GM10266 (cell line): ENCODE data around the gene MMP3.

Experiments used
- DNase-seq: peaks from one replicate; pipeline ENCODE4 v3.0.0; 2012; ENCODE audit errors: extremely low spot score
- CTCF ChIP-seq: IDR thresholded peaks from 2 replicates; pipeline ENCODE4 v1.5.1; 2012; ENCODE audit warnings: mild to moderate bottlenecking, low read depth; ENCODE audit not compliant: control insufficient read depth, insufficient read depth; ENCODE audit errors: missing control alignments

The MMP3 gene

DNA sequence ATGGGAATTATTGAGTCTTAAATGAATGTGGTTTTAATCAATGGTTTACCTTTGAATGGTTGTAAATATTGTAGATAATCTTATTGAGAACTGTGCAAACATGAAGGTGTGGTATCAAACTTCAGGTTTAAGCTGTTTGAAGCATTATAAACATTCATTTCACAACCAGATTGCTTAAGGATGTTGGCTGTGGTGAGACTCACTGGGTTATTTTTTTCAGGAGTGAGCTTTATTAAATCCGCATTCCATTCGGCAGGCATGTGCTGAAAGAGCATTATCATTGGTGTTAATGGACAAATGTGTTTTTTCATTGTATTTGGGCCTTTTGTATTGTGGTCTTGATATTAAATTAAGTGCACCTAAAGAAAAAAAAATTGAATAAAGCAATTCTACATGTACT lies 9.7 kb downstream of the MMP3 start:
- DNase-seq = no peak
- TF ChIP-seq CTCF = no peak

- DNase-seq = no peak
- no peak for TF ChIP-seq CTCF
Measured at GRCh38 chr11:102832612-102833011, 10.8 kb downstream of the MMP3 start.

GRCh38 chr11:102831489-102832440 lies 11.6 kb downstream of the MMP3 start:
- TF ChIP-seq CTCF = peak; percentile 51
- DNase-seq = peak; percentile 19

DNA sequence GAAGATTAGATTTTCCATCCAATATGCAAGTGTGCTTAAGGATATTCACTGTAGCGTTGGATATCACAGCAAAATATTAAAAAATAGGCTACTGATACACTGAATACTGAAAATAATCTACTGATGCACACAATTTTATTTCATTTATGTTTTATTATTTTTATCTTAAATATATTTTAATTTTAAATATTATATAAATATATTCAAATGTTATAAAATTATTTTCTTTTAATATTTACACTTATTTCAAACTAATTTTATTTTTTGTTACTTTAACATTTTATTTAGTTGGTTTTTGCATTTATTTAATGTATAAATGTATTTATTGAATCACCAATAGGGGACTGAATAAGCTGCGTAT lies 12.3 kb downstream of the MMP3 start:
- TF ChIP-seq CTCF = no peak
- DNase-seq = no peak

DNA sequence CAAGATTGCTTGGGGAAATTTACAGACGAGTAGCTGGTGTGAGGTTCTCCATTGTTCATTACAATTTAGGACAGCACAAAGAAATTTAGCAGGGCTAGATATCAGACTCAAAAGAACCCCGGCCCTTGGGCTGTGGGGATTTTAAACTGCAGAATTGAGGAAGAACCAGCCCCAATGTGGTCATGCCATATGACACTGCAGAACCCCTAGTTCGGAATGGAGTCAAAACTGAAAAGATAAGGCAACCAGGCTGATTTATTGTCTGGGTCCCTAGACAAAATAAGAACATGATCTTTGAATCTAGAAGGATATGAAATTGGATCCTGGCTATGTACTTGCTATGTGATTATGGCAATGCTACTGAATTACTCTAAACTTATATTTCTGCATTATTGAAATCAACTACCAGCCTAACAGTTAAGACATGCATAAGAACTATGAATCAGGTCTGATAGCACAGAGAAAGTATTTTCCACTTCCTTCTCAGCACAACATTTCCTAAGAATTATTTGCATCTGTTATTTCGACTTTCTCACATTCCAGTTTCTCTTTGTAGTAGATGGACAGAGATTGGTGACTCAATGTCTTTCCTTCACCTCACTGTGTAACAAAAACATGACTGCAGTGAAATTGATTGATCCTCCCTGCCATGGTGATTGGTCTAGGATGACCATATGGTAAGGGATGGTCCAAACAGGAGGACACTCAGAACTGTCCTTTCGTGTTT lies 13.2 kb downstream of the MMP3 start:
- TF ChIP-seq CTCF = no peak
- no peak for DNase-seq

DNA sequence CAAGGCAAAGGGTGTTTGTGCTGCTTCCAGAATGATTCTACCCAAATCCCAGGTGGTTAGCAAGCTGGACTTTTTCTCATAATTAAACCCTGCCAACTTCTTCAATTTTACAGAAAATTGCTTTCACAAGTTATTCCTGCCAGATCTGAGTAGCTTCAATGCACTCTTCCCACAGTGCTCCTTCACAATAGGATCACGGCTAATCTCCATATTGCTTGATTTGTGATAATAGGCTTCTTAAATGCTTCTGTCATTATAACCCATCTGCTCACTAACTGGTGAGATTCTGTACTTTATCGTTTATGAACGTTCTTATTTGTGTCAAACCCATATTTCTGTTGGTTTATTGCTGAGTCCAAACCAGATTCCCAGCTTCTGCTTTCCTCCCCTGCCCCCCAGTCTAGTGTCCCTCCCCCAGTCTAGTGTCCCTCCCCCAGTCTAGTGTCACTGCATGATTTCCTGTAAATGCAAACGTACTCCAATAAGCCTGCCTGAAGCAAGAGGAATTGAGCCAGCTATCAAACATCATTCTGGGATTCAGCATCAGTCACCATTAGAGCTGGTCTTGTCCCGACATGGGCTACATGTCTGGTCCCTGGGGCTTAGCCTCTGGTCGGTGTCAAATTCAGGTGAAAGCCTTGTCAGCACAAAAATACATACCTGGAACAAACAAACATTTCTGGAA lies 14.0 kb downstream of the MMP3 start:
- TF ChIP-seq CTCF = no peak
- no peak for DNase-seq
